NCI-H748 (cell line): ENCODE measurements around the gene CDH12.
"Not testable (repeated sequence)": the region's sequence is repeated elsewhere in the genome, so short reads cannot be mapped to it uniquely, and the experiment has no call there.

ENCODE experiments used
- DNase-seq: peaks from one replicate; lab custom pipeline; 2025; ENCODE audit not compliant: unreplicated experiment; lab: John Stamatoyannopoulos, UW

Gene CDH12

DNA sequence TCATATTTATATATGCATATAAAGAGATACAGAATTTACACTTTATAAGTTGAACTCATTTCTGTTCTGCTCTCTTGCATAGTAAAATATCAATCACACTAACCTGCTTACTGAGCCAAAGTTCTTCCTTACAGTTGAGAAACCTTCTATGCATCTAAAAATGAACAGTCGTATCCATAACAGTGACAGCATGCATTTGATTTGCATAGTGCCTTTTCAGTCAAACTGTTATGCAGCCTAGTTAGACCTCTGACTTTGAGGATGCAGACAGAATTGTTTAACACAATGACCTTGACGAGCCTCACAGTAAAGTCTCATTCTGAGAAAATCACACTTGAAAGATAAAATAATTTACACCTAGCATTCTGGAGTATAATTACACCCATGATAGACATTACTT is 683.9 kb downstream of the CDH12 start:
- not testable (repeated sequence) for DNase-seq

DNA sequence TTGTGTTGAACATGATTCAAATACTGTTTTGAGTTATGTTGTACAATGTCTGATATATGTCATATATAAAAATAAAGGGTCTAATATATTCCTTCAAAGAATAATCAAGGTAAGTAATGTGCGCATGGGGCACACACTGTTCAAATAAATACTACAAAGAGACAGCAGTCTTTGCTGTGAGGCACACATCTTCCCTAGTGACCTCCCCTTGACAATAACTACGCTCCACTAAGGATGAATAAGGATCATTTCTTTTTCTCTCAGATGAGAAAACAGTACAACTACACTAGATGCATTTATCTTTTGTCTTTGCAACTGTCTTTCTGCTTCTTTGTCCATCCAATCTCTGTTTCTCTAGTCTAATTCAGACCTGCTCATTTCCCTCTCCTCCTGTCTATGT is 684.4 kb downstream of the CDH12 start:
- not testable (repeated sequence) for DNase-seq

DNA sequence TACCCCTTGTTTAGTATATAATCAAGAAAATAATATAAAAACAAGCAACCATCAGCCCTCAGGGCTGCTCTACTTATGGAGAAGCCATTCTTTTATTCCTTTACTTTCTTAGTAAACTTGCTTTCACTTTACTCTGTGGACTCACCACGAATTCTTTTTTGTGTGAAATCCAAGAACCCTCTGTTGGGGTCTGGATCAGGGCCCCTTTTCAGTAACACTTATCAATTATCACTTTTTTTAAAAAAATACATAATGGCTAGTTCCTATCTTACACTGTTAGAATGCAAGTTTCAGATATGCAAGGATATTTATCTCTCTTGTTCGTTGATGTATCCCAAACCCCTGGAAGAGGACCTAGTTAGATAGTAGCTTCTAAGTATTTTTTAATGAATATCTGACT is 687.2 kb downstream of the CDH12 start:
- not testable (repeated sequence) for DNase-seq

DNA sequence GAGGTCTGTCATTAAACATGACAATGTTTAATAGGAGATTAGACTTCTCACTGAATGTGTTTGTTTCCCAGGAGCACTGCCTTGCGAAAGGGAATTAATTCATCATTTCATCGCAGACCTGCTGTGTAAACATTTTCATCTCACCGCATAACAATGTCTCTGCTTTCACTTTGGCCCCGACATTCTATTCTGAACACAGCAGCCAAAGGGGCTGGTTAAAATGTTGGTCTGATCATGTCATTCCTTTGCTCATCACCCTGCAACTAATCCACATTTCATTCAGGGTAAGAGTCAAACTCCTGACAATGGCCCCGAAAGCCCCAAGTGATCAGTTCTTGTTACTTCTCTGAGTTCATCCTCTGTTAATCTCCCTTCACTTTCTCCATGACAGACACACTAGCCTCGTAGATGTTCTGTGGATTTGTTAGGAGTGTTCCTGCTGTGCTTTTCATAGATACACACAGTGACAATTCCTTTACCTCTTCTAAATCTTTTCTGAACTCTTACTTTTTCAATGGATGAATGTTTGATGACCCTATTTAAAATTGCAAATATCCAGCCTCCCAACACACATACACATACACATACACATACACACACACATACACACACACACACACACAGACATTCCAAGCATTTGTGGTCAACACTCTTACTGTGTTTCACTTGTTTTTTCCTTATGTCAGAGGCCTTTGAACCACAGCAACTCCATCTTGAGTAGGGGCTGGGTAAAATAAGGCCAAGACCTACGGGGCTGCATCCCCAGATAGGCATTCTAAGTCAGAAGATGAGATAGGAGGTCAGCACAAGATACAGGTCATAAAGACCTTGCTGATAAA is 688.0 kb downstream of the CDH12 start:
- not testable (repeated sequence) for DNase-seq

DNA sequence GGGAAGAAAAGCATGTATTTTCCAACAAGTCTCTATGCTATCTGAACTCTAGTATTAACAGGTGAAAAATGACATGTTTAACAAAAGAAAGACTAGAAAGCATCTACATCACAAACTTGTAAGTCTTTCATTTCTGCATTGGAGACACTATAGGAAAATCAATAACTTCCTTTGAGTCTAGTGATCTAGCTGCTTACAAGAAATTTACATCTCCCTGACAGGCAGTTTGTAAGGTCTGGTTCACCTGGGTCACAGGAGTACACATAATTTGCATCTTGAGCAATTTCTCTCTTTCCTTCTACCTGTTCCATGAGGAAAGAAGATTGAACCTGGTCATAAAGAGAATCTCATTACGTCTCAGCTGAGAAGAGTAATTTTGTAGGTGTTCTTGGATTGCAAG is 696.2 kb downstream of the CDH12 start:
- not testable (repeated sequence) for DNase-seq

DNA sequence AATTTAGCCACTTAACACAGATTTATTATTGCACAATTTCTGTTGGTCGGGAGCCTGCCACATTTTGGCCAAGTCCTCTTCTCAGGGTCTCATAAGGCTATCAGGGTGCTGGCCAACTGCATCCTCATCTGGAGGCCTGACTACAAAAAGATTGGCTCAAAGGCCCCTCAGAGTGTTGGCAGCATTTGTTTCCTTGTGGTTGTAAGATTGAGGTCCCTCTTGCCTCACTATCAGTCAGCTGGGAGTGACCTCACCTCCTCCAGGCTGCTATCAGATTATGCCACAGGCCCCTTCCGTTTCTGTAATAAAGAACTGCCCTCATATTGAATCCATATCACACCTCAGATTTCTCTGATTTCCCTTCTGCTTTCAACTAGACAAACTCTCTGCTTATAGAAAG is 698.4 kb downstream of the CDH12 start:
- DNase-seq = not testable (repeated sequence)

DNA sequence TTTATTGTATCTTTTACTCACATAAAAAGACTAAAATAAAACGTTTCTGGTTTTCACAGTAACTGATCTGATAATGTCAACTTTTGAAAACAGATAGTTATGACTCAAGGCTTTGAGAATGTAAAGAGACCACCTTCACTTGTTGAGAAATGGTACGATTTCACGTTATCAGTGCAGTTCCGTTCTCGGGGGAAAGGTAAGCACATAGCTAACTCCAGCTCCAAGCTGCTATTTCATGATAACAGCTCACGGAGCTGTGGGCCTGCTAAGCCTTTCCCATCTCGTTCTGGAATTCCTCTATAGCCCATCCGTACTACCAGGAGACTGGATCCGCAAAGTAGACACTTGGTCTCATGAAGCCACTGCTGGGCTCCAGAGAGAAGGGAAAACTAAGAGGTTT is 701.3 kb downstream of the CDH12 start:
- DNase-seq = not testable (repeated sequence)

DNA sequence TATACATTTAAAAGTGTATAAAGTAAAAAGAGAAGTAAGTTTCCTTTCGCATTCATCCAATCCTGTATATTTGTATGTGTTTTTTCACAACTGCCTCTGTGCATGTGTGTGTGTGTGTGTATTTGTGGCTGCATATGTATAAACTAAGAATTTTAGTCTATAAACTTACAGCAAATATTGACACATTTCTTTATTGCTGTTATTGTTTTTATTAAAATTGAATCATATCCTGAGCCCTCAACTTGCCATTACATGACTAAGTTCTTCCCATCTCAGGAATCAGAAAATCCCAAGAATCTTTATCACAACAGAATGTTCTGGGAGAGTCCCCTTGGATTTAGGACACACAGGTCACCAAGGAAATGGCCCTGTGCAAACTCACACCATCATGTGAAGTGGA is 712.7 kb downstream of the CDH12 start:
- not testable (repeated sequence) for DNase-seq

DNA sequence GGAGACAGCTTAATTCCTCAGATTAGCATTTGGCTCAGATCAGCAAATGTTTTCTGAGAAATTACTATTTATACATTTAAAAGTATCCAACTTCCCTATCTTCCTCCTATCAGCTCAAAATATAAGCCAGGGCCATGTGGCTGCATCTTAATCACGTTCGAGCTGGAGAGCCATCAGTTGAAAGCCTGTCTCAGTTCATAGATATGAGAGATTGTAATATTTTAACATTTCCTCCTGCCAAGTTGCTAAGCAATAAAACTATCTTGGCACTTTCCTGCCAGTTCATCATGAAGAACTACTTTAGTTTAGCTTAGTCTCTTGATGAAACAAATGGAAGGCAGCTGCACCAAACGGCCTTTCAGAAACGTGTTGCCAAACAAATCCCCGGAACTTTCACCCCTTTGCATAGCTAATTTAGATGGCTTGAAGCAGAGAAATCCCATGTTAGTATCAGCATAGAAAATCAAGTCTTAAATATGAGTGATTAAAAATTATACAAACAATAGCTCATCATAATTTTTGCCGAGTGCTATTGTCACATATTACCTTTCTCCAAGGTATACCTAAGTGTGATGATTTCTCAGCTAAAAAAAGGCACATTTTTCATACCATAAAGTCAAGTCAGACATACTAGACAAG is 713.4 kb downstream of the CDH12 start:
- DNase-seq = not testable (repeated sequence)

DNA sequence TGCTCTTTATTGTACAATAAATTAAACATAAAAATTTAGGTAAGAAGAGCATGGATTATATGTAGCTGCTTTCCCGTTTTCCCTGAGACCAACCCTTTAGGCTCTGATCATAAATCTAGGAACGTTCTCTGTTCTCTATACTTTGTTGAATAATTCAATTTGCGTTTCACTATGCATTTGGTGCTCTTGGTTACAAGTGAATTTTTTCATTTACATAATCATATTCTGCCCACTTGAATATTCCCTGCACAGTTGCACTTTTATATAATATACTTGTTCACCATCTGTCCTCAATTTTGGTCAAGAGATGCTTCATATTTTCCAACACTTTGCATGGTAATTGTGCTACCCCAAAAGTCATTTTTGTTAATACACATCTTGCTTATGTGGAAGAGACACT is 741.8 kb downstream of the CDH12 start:
- DNase-seq = no peak

DNA sequence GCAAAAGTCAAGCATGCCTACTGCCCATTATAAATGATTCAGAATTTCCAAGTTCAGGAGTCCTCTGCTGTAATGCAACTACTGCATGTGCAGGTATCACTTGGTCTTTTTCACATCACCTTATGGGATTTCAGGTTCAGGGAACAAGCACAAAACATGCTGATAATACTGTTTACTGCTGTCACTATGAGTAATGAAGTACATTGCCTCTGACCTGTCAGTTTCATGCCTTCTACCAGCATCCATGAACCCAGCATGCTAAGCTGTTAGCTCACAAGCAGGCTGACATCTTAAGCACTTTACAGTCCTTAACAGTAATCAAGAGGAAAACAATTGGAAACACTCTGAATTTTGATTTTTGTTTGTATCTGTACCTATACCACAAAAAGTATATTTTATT is 743.8 kb downstream of the CDH12 start:
- no peak for DNase-seq

DNA sequence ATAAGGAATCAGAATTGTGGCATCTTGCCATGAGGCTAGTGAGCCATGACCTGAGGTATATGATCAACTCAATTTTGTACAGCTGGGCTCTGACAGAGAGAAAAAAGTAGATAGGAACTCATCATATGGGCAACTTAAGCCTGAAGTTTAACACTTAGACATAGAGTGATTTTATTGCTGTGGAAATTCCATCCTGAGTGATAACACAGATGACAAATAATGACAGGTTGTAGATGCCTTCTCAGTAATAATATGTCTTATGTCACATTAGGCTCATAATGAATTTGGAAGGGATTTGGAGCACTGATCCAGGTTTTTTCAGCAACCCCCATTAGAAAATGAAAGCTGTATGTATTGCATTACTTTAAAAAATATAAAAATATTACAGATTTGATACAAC is 744.6 kb downstream of the CDH12 start:
- no peak for DNase-seq

DNA sequence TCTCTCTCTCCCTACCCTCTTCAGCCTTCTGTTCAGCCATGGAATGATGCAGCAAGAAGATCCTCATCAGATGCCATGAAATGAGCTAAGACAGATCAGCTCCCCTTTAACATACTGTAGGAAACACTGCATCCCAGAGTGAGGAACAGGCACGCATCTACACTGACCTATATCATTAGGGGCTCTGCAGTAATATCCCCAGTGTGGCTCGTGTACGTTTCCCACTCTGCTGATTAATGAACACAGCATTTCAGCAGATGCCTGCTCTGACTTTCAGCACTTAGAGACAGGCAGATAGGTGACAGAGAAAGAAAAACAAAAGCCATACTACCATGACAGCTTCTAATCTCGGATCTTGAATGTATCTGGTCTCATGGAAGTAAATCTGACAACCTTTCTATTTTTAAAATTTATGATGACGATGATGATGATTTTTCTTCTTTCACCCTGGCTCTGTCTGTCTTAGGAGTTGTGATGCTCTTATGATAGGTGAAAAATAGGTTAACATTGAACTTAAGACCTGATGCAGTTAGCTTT is 750.3 kb downstream of the CDH12 start:
- DNase-seq = no peak

DNA sequence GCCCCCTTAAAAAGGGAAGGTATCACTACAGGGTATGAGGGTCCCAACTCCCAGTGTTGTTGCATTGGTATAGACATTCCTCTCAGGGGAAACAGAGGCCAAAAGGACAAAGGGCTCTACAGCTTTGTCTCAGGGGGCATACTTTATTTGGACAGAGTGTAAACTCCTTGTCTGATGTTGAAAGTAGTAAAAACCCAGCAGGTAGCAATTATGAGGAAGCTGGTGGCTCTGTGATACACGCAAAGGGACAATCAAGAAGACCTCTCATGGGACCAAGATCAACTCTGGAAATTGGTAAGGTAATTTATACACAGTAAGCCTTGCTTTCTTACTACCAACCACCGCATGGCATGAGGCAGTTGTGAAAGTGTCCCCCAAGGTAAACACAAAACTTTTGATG is 764.6 kb downstream of the CDH12 start:
- DNase-seq = no peak

DNA sequence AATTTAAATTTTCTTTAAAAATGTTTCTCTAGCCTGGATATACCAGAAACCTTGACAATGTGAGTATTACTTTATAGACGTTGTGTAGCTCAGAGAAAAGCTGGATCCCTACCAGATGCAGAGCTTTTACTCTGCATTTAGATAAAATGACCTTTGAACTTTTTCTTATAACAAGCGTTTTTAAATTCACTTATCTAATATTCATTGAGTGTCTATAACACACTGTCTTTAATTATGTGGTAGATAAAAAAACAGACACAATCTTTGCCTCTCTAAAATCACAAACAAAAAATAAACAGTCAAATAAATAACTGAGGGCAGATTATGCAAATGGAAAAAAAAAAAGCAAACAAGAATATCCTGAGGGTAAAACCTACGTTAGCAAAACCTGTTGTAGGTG is 773.6 kb downstream of the CDH12 start:
- DNase-seq = no peak

DNA sequence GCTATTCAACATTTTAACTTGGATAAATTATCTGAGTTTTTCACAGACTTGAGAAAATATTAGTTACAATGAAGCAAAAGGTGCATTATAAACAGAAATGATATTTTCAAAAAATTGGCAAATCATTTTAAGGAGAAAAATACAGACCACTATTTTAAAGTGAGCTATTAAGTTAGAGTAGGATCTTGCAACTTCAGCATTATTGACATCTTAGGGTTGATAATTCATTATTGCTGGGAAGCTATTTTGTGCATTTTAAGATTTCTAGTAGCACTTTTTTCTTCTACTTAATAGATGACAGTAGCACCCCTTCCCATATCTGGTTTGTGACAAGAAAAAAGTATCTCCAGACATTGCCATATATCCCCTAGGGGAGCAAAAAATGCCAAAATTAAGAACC is 774.1 kb downstream of the CDH12 start:
- DNase-seq = no peak

DNA sequence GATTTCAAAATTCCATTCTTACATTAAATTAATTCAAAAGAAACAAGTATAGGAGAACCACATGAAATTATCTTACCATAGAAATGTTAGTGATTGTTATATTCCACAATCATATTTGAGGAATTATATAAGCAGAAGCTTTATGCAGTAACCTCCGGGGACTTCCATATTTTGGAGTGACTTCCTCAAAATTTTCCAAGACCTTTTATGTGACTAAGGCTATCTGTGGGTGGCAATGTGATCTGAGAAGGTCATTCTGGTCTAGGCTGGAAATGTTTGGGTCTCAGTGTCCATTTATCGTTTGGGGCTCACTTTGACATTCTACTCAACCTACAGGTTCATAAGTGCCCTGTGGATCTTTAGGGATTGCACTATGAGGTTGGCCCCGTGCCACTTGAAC is 776.6 kb downstream of the CDH12 start:
- no peak for DNase-seq

DNA sequence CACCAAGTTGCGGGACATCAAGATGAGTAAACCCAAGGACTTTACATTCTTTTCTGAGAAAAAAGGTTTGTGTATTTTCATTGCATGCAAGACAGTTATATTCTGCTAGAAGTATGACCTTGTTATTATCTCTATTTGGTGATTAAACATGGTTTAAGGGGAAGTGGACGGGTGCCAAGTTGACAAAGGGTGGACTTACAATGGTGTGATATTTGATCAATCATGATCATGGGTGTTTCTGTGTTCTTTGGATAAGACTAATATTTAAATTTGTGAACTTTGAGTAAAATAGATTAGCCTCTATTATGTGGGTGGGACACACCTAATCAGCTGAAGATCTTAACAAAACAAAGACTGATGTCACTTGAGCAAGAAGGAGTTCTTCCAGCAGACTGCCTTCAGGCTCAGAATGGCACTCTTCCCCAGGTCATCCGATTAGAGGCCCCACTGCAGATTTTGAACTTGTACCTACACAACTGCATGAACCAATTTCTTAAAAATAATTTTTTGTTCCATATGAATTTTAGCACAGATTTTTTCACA is 782.9 kb downstream of the CDH12 start:
- DNase-seq = peak; percentile 97

DNA sequence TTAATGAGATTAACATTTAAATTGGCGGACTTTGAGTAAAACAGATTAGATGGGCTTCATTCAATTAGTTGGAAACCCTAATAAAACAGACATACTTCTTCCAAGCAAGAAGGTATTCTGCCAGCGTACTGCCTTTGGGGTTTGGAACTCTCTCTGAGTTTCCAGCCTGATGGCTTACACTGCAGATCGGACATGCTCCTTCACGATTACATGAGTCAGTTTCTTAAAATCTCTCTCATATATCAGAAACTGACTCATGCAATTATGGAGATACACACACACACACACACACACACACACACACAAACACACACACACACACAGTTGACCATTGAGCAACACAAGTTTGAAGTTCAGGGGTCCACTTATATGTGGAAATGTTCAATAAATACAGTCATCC is 789.4 kb downstream of the CDH12 start:
- no peak for DNase-seq

DNA sequence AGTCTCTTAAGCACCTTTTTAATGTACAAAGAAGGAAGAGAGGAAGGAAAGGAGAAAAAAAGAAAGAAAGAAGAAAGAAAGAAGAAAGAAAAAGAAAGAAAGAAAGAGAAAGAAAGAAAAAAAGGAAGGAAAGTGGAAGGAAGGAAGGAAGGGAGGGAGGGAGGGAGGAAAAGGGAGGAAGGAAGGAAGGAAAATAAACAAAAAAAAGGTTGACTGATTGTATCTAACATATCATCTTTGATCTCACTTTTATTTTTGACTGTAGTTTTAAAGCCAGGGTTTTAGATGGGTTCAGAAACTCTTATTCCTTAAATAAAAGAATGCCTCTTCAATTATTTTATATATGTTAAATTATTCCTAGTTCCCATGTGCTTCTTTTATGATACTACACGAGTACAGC is 794.5 kb downstream of the CDH12 start:
- DNase-seq = no peak

DNA sequence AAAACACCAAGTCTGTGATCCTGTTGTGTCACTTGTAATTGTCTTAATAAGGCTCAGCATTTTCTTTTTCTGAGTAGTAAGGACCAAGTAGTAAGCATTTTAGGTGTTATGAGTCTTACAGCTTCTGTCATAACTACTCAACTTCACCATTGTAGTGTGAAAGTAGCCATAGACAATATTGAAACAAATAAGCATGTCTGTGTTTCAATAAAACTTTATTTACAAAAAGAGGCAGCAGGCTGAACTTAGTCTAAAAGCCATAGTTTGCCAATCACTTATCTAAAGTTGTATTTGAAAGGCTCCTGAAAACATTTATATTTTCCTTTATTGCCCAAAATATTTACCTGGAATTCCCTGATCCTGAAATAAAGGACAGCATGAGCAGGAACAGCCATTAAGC is 796.1 kb downstream of the CDH12 start:
- no peak for DNase-seq

DNA sequence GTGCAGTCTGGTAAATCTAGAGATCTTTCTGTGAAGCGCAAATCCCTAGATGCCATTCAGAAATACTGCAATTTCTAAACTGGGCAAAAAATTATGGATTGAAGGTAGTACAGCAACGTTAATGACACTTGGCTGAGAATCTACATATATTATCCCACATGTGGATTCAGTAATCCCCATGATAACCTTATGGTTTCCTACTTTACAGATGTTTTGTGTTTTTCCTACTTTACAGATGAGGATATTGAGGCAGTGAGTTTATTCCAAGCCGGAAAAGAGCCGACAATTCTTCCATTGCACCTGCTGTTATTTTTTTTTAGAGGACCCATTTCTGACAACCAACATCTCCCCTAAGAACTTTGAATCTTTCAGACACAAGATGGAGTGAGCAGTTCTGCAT is 796.5 kb downstream of the CDH12 start:
- no peak for DNase-seq
